ENCODE results near the gene ERGIC1. TPM values are rescaled to one million over a fixed set of nuclear protein-coding genes. Genes with fewer than 3 reads are reported as not detected.

The ERGIC1 gene
- total and polyA plus RNA-seq, 2 of the 8 experiments (the other 6 are each of a cell fraction or from before 2014, with no cell fraction given) = 95.3 to 106 TPM

DNA sequence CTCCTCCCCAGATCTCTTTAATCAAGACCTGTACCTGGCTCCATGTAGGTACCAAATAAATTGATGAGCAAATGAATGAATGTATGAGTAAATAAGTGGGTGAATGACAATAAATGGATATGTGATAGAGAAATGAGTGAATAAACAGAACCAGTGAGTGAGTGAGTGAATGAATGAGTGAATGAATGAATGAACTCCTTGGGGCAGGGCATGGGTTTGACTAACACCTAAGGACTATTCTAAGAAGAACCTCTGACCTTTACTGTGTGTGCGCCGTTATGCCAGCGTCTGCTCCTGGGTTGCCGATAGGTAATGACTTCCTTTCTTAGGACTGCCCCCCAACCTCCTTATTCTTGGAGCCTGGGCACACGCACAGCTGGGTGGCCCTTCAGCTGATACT lies 123.4 kb downstream of the ERGIC1 start:
- no peak overlapping the region for H2AK5ac ChIP-seq (ENCODE audit: low read depth, low read length)
- H3K36me3 ChIP-seq (ENCODE audit: control insufficient read depth in 2 of 4, insufficient read depth in 4 of 4, low read length in 3 of 4) = peaks cover 0 to 4% (median 0%) of the 10 kb centered on the region in 4 experiments; a peak in 1 of 8 replicates
- H2AFZ ChIP-seq (ENCODE audit: low read length) = no peak overlapping the region
- H3K9me3 ChIP-seq (ENCODE audit: insufficient read depth in 2 of 2, low read depth in 1 of 2, low read length in 1 of 2) = no peaks in the 10 kb centered on the region
- no peak overlapping the region for H2BK12ac ChIP-seq (ENCODE audit: low read depth, low read length)
- H4K5ac ChIP-seq (ENCODE audit: insufficient read length, low read depth, low read length) = no peak overlapping the region
- no peak overlapping the region for H2BK5ac ChIP-seq (ENCODE audit: low read depth, low read length)
- no peak overlapping the region for H3K56ac ChIP-seq (replicated peaks; ENCODE audit: insufficient read length, low read depth, low read length)
- H3K4me1 ChIP-seq (replicated peaks in 1 of 4; ENCODE audit: control insufficient read depth in 3 of 4, insufficient read depth in 4 of 4, low read length in 3 of 4) = peaks cover 0 to 7% (median 0%) of the 10 kb centered on the region in 4 experiments; a peak in 4 of 7 replicates
- H3K4ac ChIP-seq (replicated peaks; ENCODE audit: insufficient read length, low read depth, low read length) = no peak overlapping the region
- peaks cover 11% of the 10 kb centered on the region; the same call in 1 of the 2 replicates for H3K23me2 ChIP-seq (ENCODE audit: low read depth, low read length)
- 72% methylated on average over 5 of the region's 5 CpGs; no CpG with 5 or more reads in 1 of the 2 experiments for WGBS, 2 experiments (ENCODE audit: extremely low coverage in 1 of 2, insufficient coverage in 1 of 2, insufficient read length in 1 of 2, insufficient replicate concordance in 2 of 2, low coverage in 1 of 2, low lambda C conversion rate in 2 of 2, missing lambda C conversion rate in 1 of 2)
- no peak overlapping the region for H3K9ac ChIP-seq (replicated peaks in 1 of 4; ENCODE audit: extremely low read depth in 1 of 4, low read depth in 3 of 4, low read length in 3 of 4)
- FAIRE-seq (no peak), DNase-seq (ENCODE audit: low read depth in 1 of 2, low spot score in 2 of 2) (no peak)
- CTCF ChIA-PET (ENCODE audit: partially characterized antibody) = no interaction called here
- H3K23ac ChIP-seq (ENCODE audit: insufficient read length) = no peak overlapping the region
- H4K91ac ChIP-seq (replicated peaks; ENCODE audit: insufficient read length, low read length) = no peak overlapping the region
- H3K4me2 ChIP-seq (ENCODE audit: insufficient read depth in 1 of 2, low read depth in 2 of 2, low read length in 2 of 2) = no peak overlapping the region; a peak in 1 of 4 replicates
- no peak overlapping the region for H2BK120ac ChIP-seq (replicated peaks; ENCODE audit: low read depth, low read length)
- peaks cover 0 to 8% of the 10 kb centered on the region in 2 experiments; a peak in 2 of 4 replicates for H3K79me2 ChIP-seq (ENCODE audit: control insufficient read depth in 1 of 2, insufficient read depth in 2 of 2, low read length in 2 of 2)
- H3K18ac ChIP-seq (ENCODE audit: extremely low read depth, low read length) = no peak overlapping the region
- H3K27me3 ChIP-seq (replicated peaks in 1 of 4; ENCODE audit: control insufficient read depth in 3 of 4, extremely low read depth in 1 of 4, insufficient read depth in 3 of 4, low read length in 3 of 4) = peaks cover 0 to 9% (median 3%) of the 10 kb centered on the region in 4 experiments; a peak in 3 of 7 replicates
- POLR2A ChIA-PET (ENCODE audit: partially characterized antibody) = interaction anchor here (0.6 kb wide), 1 partner anchor 14 kb away, joined by 3 read pairs; no protein-coding TSS in a partner anchor
- no peak overlapping the region for H2BK20ac ChIP-seq (ENCODE audit: low read length)
- no peak overlapping the region for H3K14ac ChIP-seq (ENCODE audit: insufficient read length)
- H3K4me3 ChIP-seq (ENCODE audit: extremely low read depth in 1 of 4, insufficient read depth in 2 of 4, low read depth in 3 of 4, low read length in 4 of 4) = no peak overlapping the region
- H3K27ac ChIP-seq (ENCODE audit: low read depth, low read length) = no peak overlapping the region
- no peak overlapping the region for H2BK15ac ChIP-seq (ENCODE audit: low read length)
- no peak overlapping the region for H4K8ac ChIP-seq (ENCODE audit: extremely low read depth, insufficient read depth, low read length)
- H3K79me1 ChIP-seq (ENCODE audit: low read depth, low read length) = no peaks in the 10 kb centered on the region; the same call in 1 of the 2 replicates
- H4K20me1 ChIP-seq (replicated peaks in 1 of 2; ENCODE audit: control insufficient read depth in 1 of 2, insufficient read depth in 2 of 2, low read length in 2 of 2) = no peaks in the 10 kb centered on the region
- TF ChIP-seq RXRA (IDR thresholded peaks at IDR 0.05; ENCODE audit: insufficient read depth, low read depth, low read length) (no peak), JUN (IDR thresholded peaks at IDR 0.05; ENCODE audit: low read depth, low read length) (no peak), SP4 (IDR thresholded peaks at IDR 0.05; ENCODE audit: low read length) (no peak), NANOG (IDR thresholded peaks at IDR 0.05; ENCODE audit: insufficient read depth, low read depth, low read length, poor library complexity, severe bottlenecking) (no peak), TAF1 (IDR thresholded peaks at IDR 0.05; ENCODE audit: low read depth, low read length) (no peak), SIRT6 (IDR thresholded peaks at IDR 0.05; ENCODE audit: low read length) (no peak), MAX (IDR thresholded peaks at IDR 0.05) (no peak), HDAC2 (IDR thresholded peaks at IDR 0.05; ENCODE audit: borderline replicate concordance in 1 of 2, low read depth in 2 of 2, low read length in 2 of 2) (no peak), SIX5 (IDR thresholded peaks at IDR 0.05; ENCODE audit: low read depth, low read length) (no peak), BCL11A (IDR thresholded peaks at IDR 0.05; ENCODE audit: low read depth in 2 of 2, low read length in 2 of 2) (no peak), CEBPB (IDR thresholded peaks at IDR 0.05; ENCODE audit: low read depth, low read length) (no peak), JUND (IDR thresholded peaks at IDR 0.05; ENCODE audit: low read length) (no peak), SP2 (IDR thresholded peaks at IDR 0.05; ENCODE audit: low read length) (no peak)
- TF ChIP-seq, protein P1, sequence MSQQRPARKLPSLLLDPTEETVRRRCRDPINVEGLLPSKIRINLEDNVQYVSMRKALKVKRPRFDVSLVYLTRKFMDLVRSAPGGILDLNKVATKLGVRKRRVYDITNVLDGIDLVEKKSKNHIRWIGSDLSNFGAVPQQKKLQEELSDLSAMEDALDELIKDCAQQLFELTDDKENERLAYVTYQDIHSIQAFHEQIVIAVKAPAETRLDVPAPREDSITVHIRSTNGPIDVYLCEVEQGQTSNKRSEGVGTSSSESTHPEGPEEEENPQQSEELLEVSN (IDR thresholded peaks at IDR 0.05) = no peak
